A549 (cell line): Measurements from ENCODE around the gene TTC27.

Experiments used
- CTCF ChIP-seq: fragments of >200 bp; sonication (Bioruptor Twin); formaldehyde crosslinking; IDR thresholded peaks from 3 replicates; pipeline ENCODE4 v1.5.1; 2016
- EP300 ChIP-seq, 2 experiments: fragments of >200 bp; sonication (Bioruptor Twin); formaldehyde crosslinking; IDR thresholded peaks; 2 replicates in 1 of 2; 3 replicates in 1 of 2; pipeline ENCODE4 v1.6.1; 2016 to 2017
- GATA3 ChIP-seq: IDR thresholded peaks from 2 replicates; pipeline ENCODE4 v1.6.1; 2012; ENCODE audit warnings: borderline replicate concordance
- POLR2A ChIP-seq: IDR thresholded peaks from 2 replicates; pipeline ENCODE4 v1.6.1; 2012; ENCODE audit warnings: mild to moderate bottlenecking, low read length

DNA sequence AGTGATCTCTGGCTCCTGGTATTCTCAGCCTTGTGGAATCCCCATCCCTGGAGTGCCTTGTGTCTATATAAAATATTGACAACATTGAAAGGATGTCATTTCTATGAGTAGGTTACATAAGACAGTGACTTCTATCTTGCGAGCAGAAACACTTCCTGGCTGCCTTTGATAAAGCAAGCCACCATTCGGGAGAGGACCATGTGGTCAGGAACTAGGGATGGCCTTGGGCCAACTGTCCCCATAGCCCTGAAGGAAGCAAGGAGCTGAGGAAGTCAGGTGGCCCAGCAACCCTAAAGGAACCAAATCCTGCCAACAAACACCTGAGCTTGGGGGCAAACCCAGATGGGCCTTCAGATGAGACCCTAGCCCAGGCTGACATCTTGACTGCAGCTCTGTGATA, 205.9 kb downstream of the TTC27 start:
- TF ChIP-seq CTCF (no peak), POLR2A (no peak), EP300 (IDR thresholded peaks at IDR 0.05) (no peak), GATA3 (no peak)
